Measurements from ENCODE around the gene RPA1.

The RPA1 gene

GRCh38 chr17:1820528-1821252 is 9.1 kb upstream of the RPA1 start:
- Histone ChIP-seq H3K79me1 (ENCODE audit: low read length) (no peaks in the 10 kb centered on the region), H3K18ac (ENCODE audit: low read length) (no peak overlapping the region), H3K4me2 (ENCODE audit: low read length) (no peak overlapping the region), H3K27ac (ENCODE audit: low read depth, low read length) (no peak overlapping the region), H3K4me3 (ENCODE audit: low read length) (no peak overlapping the region), H3K9ac (ENCODE audit: low read length) (no peak overlapping the region), H4K5ac (ENCODE audit: low read length) (no peak overlapping the region), H3K27me3 (ENCODE audit: insufficient read depth, low read length, poor library complexity) (no peaks in the 10 kb centered on the region), H3K79me2 (ENCODE audit: control insufficient read depth, insufficient read depth, low read length) (no peaks in the 10 kb centered on the region), H3K4ac (ENCODE audit: low read depth, low read length) (no peak overlapping the region), H3K56ac (ENCODE audit: low read length) (no peak overlapping the region), H3K36me3 (ENCODE audit: control insufficient read depth, insufficient read depth, low read length) (no peaks in the 10 kb centered on the region), H2BK5ac (ENCODE audit: low read length) (no peak overlapping the region), H4K8ac (ENCODE audit: low read depth, low read length) (no peak overlapping the region), H3K4me1 (ENCODE audit: control insufficient read depth, low read depth, low read length) (no peaks in the 10 kb centered on the region), H2BK120ac (ENCODE audit: low read depth, low read length) (no peak overlapping the region), H2AK5ac (ENCODE audit: low read length) (no peak overlapping the region), H2BK15ac (replicated peaks; ENCODE audit: low read depth) (no peak overlapping the region), H3K23ac (ENCODE audit: low read length) (no peak overlapping the region)
- DNase-seq: no peak
- WGBS (ENCODE audit: extremely low coverage, insufficient coverage, low lambda C conversion rate): no CpG with 5 or more reads among the region's 7 CpGs

DNA sequence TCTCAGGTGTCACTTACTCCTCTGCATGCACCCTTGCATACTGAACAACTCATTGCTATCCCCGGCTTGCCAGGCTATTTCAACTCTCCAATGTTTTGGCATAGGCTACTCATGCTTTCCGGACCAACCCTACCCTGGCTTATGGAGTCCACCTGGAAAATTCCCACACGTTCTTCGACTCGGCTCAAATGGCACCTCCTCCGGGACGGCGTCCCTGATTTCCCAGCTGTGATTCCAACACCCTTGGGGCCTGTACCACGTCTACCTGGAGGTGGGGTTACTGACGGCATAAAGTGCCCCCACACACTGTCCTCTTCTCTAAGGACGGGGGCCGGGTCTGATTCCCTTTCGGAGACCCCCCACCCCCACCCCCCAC is 601 bp upstream of the RPA1 start:
- Histone ChIP-seq H3K79me2 (ENCODE audit: control insufficient read depth, insufficient read depth, low read length) (peaks cover 18% of the 10 kb centered on the region), H2BK15ac (replicated peaks; ENCODE audit: low read depth) (no peak overlapping the region), H4K5ac (ENCODE audit: low read length) (no peak overlapping the region), H3K4ac (ENCODE audit: low read depth, low read length) (peak overlapping the region; percentile 75), H3K23ac (ENCODE audit: low read length) (no peak overlapping the region), H2BK5ac (ENCODE audit: low read length) (no peak overlapping the region), H3K56ac (ENCODE audit: low read length) (peak overlapping the region; percentile 98), H3K36me3 (ENCODE audit: control insufficient read depth, insufficient read depth, low read length) (peaks cover 2% of the 10 kb centered on the region), H3K4me3 (ENCODE audit: low read length) (peak overlapping the region; percentile 82), H3K18ac (ENCODE audit: low read length) (peak overlapping the region; percentile 29), H4K8ac (ENCODE audit: low read depth, low read length) (peak overlapping the region; percentile 2), H3K79me1 (ENCODE audit: low read length) (peaks cover 11% of the 10 kb centered on the region), H2AK5ac (ENCODE audit: low read length) (no peak overlapping the region), H3K4me1 (ENCODE audit: control insufficient read depth, low read depth, low read length) (no peaks in the 10 kb centered on the region), H3K27me3 (ENCODE audit: insufficient read depth, low read length, poor library complexity) (no peaks in the 10 kb centered on the region), H3K9ac (ENCODE audit: low read length) (peak overlapping the region; percentile 97), H2BK120ac (ENCODE audit: low read depth, low read length) (no peak overlapping the region), H3K27ac (ENCODE audit: low read depth, low read length) (no peak overlapping the region), H3K4me2 (ENCODE audit: low read length) (peak overlapping the region; percentile 89)
- DNase-seq: no peak
- no CpG with 5 or more reads among the region's 13 CpGs for WGBS (ENCODE audit: extremely low coverage, insufficient coverage, low lambda C conversion rate)

DNA sequence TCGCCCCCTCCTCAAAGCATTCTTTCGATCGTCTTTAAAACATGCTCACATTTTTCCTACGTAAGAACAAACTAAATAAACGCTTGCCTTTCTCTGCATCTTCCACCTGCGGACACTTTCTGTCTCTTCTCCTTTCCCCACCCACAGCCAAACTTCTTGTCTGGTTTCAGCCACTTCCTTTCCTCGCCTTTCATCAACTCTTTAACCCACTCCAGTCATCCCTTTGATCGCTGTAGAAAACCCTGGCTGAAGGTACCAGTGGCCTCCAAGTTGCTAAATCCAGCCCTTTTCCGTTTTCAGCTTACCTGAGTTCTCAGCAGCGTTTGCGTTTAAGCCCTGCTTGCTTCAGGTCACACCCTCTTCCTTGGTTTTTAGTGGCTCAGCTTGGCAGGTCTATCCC is 483 bp downstream of the RPA1 start:
- Histone ChIP-seq H2BK5ac (ENCODE audit: low read length) (no peak overlapping the region), H3K4me1 (ENCODE audit: control insufficient read depth, low read depth, low read length) (no peaks in the 10 kb centered on the region), H3K27me3 (ENCODE audit: insufficient read depth, low read length, poor library complexity) (no peaks in the 10 kb centered on the region), H4K5ac (ENCODE audit: low read length) (no peak overlapping the region), H3K36me3 (ENCODE audit: control insufficient read depth, insufficient read depth, low read length) (peaks cover 2% of the 10 kb centered on the region), H3K79me2 (ENCODE audit: control insufficient read depth, insufficient read depth, low read length) (peaks cover 18% of the 10 kb centered on the region), H3K9ac (ENCODE audit: low read length) (peak overlapping the region; percentile 92), H4K8ac (ENCODE audit: low read depth, low read length) (no peak overlapping the region), H3K23ac (ENCODE audit: low read length) (no peak overlapping the region), H3K4me2 (ENCODE audit: low read length) (peak overlapping the region; percentile 99), H3K79me1 (ENCODE audit: low read length) (peaks cover 11% of the 10 kb centered on the region), H3K18ac (ENCODE audit: low read length) (peak overlapping the region; percentile 87), H2AK5ac (ENCODE audit: low read length) (no peak overlapping the region), H2BK15ac (replicated peaks; ENCODE audit: low read depth) (no peak overlapping the region), H2BK120ac (ENCODE audit: low read depth, low read length) (no peak overlapping the region), H3K56ac (ENCODE audit: low read length) (peak overlapping the region; percentile 94), H3K4me3 (ENCODE audit: low read length) (peak overlapping the region; percentile 98), H3K27ac (ENCODE audit: low read depth, low read length) (no peak overlapping the region), H3K4ac (ENCODE audit: low read depth, low read length) (peak overlapping the region; percentile 93)
- no CpG with 5 or more reads among the region's 11 CpGs for WGBS (ENCODE audit: extremely low coverage, insufficient coverage, low lambda C conversion rate)
- peak; percentile 60 for DNase-seq

DNA sequence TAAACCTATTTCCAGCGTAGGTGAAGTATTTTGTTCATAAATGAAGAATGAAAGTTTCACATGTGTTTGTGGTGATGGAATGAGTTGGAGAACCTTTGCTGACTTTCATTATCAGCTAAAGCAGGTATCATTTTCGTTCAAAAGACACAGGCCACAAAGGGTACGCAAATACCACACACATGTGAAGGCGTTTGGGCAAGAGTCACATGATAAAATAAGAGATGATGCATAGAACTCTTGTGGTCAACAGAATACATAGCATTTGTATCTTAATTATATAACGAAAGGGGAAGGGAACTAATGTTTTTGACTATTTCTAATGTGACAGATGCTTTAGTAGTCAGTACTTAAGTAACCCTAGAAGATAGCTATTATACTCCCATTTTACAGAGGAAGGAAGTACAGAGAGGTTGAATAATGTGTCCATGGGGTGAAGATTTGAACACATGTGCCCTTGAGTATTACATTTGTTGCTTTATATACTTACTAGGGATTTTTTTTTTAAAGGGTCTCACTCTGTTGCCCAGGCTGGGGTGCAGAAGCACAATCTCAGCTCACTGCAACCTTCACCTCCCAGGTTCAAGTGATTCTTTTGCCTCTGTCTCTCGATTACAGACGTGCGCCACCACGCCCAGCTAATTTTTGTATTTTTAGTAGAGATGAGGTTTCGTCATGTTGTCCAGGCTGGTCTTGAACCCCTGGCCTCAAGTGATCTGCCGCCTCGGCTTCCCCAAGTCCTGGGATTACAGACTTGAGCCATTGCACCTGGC is 4.8 kb downstream of the RPA1 start:
- Histone ChIP-seq H3K4ac (ENCODE audit: low read depth, low read length) (no peak overlapping the region), H3K79me2 (ENCODE audit: control insufficient read depth, insufficient read depth, low read length) (peaks cover 23% of the 10 kb centered on the region), H2BK5ac (ENCODE audit: low read length) (no peak overlapping the region), H3K23ac (ENCODE audit: low read length) (no peak overlapping the region), H3K27ac (ENCODE audit: low read depth, low read length) (no peak overlapping the region), H3K56ac (ENCODE audit: low read length) (no peak overlapping the region), H3K4me3 (ENCODE audit: low read length) (no peak overlapping the region), H4K5ac (ENCODE audit: low read length) (no peak overlapping the region), H3K4me2 (ENCODE audit: low read length) (no peak overlapping the region), H3K9ac (ENCODE audit: low read length) (no peak overlapping the region), H2AK5ac (ENCODE audit: low read length) (no peak overlapping the region), H3K18ac (ENCODE audit: low read length) (no peak overlapping the region), H4K8ac (ENCODE audit: low read depth, low read length) (no peak overlapping the region), H3K79me1 (ENCODE audit: low read length) (peaks cover 14% of the 10 kb centered on the region), H3K36me3 (ENCODE audit: control insufficient read depth, insufficient read depth, low read length) (peaks cover 2% of the 10 kb centered on the region), H2BK120ac (ENCODE audit: low read depth, low read length) (no peak overlapping the region), H3K27me3 (ENCODE audit: insufficient read depth, low read length, poor library complexity) (no peaks in the 10 kb centered on the region), H2BK15ac (replicated peaks; ENCODE audit: low read depth) (no peak overlapping the region), H3K4me1 (ENCODE audit: control insufficient read depth, low read depth, low read length) (no peaks in the 10 kb centered on the region)
- no peak for DNase-seq
- no CpG with 5 or more reads among the region's 12 CpGs for WGBS (ENCODE audit: extremely low coverage, insufficient coverage, low lambda C conversion rate)

DNA sequence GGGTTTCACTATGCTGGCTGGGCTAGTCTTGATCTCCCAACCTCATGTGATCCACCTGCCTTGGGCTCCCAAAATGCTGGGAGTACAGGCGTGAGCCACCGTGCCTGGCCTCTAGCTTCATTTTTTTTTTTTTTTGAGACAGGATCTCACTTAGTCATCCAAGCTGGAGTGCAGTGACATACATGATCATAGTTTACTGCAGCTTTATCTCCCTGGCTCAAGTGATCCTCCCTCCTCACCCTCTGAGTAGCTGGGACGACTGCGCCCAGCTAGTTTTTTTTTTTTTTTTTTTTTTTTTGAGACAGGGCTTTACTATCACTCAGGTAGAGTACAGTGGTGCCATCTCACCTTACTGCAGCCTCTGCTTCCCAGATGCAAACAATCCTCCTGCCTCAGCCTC is 9.7 kb downstream of the RPA1 start:
- Histone ChIP-seq H4K8ac (ENCODE audit: low read depth, low read length) (no peak overlapping the region), H3K4ac (ENCODE audit: low read depth, low read length) (no peak overlapping the region), H3K9ac (ENCODE audit: low read length) (no peak overlapping the region), H2AK5ac (ENCODE audit: low read length) (no peak overlapping the region), H3K4me3 (ENCODE audit: low read length) (no peak overlapping the region), H3K27me3 (ENCODE audit: insufficient read depth, low read length, poor library complexity) (no peaks in the 10 kb centered on the region), H2BK120ac (ENCODE audit: low read depth, low read length) (no peak overlapping the region), H3K79me2 (ENCODE audit: control insufficient read depth, insufficient read depth, low read length) (peaks cover 8% of the 10 kb centered on the region), H4K5ac (ENCODE audit: low read length) (no peak overlapping the region), H3K18ac (ENCODE audit: low read length) (no peak overlapping the region), H3K56ac (ENCODE audit: low read length) (no peak overlapping the region), H3K27ac (ENCODE audit: low read depth, low read length) (no peak overlapping the region), H3K79me1 (ENCODE audit: low read length) (peaks cover 7% of the 10 kb centered on the region), H3K4me1 (ENCODE audit: control insufficient read depth, low read depth, low read length) (no peaks in the 10 kb centered on the region), H3K36me3 (ENCODE audit: control insufficient read depth, insufficient read depth, low read length) (peaks cover 2% of the 10 kb centered on the region), H3K23ac (ENCODE audit: low read length) (no peak overlapping the region), H2BK15ac (replicated peaks; ENCODE audit: low read depth) (no peak overlapping the region), H2BK5ac (ENCODE audit: low read length) (no peak overlapping the region), H3K4me2 (ENCODE audit: low read length) (no peak overlapping the region)
- no peak for DNase-seq
- no CpG with 5 or more reads among the region's 4 CpGs for WGBS (ENCODE audit: extremely low coverage, insufficient coverage, low lambda C conversion rate)
